PFSK-1 (cell line): ENCODE measurements around the gene MAGI1.

Experiments used
- FOXP2 ChIP-seq: optimal IDR thresholded peaks from 2 replicates; pipeline ENCODE3; 2011; ENCODE audit warnings: borderline replicate concordance, control low read depth, inconsistent platforms; ENCODE audit not compliant: insufficient read depth; ENCODE audit errors: extremely low read length, extremely low read depth
- POLR2AphosphoS5 ChIP-seq: IDR thresholded peaks from 2 replicates; pipeline ENCODE4 v1.6.1; 2012; ENCODE audit warnings: low read depth, mild to moderate bottlenecking, control low read depth, low read length, moderate library complexity
- REST ChIP-seq, 2 experiments: IDR thresholded peaks; 2 replicates each; pipeline versions ENCODE4 v1.6.1 to v1.8.0; 2011 to 2012; ENCODE audit warnings: low read depth in 2 of 2, low read length in 2 of 2, control low read depth in 1 of 2, inconsistent platforms in 1 of 2, mild to moderate bottlenecking in 1 of 2, moderate library complexity in 1 of 2; ENCODE audit not compliant: insufficient read depth in 1 of 2
- SIN3A ChIP-seq: IDR thresholded peaks from 2 replicates; pipeline ENCODE4 v1.6.1; 2012; ENCODE audit warnings: mild to moderate bottlenecking, low read length, moderate library complexity, borderline replicate concordance; ENCODE audit not compliant: insufficient read depth

DNA sequence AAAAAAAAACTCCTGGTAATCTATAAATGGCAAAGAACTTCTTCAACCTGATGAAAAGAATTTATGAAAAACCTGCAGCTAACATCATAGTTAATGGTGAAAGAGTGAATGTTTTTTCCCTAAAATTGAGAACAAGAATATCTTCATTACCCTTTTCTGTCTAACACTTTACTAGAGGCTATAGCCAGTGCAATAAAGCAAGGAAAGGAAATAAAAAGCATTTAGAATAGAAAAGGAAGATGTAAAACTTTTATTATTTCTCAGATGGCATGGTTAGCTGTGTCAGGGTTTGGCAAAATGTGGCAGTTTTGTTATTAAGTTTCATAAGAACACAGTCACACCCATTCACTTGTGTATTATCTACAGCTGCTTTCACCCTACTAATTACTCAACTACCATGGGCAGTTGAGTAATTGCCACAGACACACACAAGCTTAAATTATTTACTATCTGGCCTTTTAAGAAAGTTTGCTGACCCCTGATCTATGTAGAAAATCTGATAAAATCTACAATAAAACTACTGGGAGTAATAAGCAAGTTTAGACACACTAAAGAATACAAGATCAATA lies 465.1 kb downstream of the MAGI1 start:
- TF ChIP-seq REST (IDR thresholded peaks at IDR 0.05; ENCODE audit: insufficient read depth in 1 of 2, low read depth in 2 of 2, low read length in 2 of 2) (no peak), POLR2AphosphoS5 (no peak), SIN3A (no peak), FOXP2 (no peak)
